Measurements from ENCODE around the gene SHISA7.

SHISA7 gene

GRCh38 chr19:55486971-55487923 lies 44.1 kb upstream of the SHISA7 start:
- TF ChIP-seq EP300 (IDR thresholded peaks at IDR 0.05; ENCODE audit: borderline replicate concordance) (no peak), FOXM1 (IDR thresholded peaks at IDR 0.05; ENCODE audit: borderline replicate concordance, low read depth) (no peak), MAX (IDR thresholded peaks at IDR 0.05) (peak; percentile 59; the same call in 1 of the 2 replicates), ZBTB7A (IDR thresholded peaks at IDR 0.05; ENCODE audit: low read depth) (no peak), RAD21 (IDR thresholded peaks at IDR 0.05; ENCODE audit: low read depth) (no peak), EGR1 (IDR thresholded peaks at IDR 0.05) (no peak)

- TF ChIP-seq YY1 (IDR thresholded peaks at IDR 0.05; ENCODE audit: low read depth) (no peak), EGR1 (IDR thresholded peaks at IDR 0.05) (no peak), CEBPB (IDR thresholded peaks at IDR 0.05) (no peak), REST (IDR thresholded peaks at IDR 0.05; ENCODE audit: low read depth) (no peak), MAX (IDR thresholded peaks at IDR 0.05) (no peak), RAD21 (IDR thresholded peaks at IDR 0.05; ENCODE audit: low read depth) (no peak), TEAD4 (IDR thresholded peaks at IDR 0.05) (no peak), TAF1 (IDR thresholded peaks at IDR 0.05; ENCODE audit: low read depth) (no peak), CREB1 (IDR thresholded peaks at IDR 0.05; ENCODE audit: low read depth) (no peak), NFIC (IDR thresholded peaks at IDR 0.05) (no peak), TCF12 (IDR thresholded peaks at IDR 0.05; ENCODE audit: low read depth) (no peak), USF1 (IDR thresholded peaks at IDR 0.05) (no peak), FOXM1 (IDR thresholded peaks at IDR 0.05; ENCODE audit: borderline replicate concordance, low read depth) (no peak)
Observed at GRCh38 chr19:55486043-55486970, 43.2 kb upstream of the SHISA7 start.

- TF ChIP-seq CREB1 (IDR thresholded peaks at IDR 0.05; ENCODE audit: low read depth) = no peak
- no peak for TF ChIP-seq TEAD4 (IDR thresholded peaks at IDR 0.05)
- TF ChIP-seq RAD21 (IDR thresholded peaks at IDR 0.05; ENCODE audit: low read depth) = no peak
- no peak; the same call in none of the 2 replicates for TF ChIP-seq ZBTB7A (IDR thresholded peaks at IDR 0.05; ENCODE audit: low read depth)
- no peak for TF ChIP-seq NFIC (IDR thresholded peaks at IDR 0.05)
- TF ChIP-seq TAF1 (IDR thresholded peaks at IDR 0.05; ENCODE audit: low read depth) = no peak
- no peak for TF ChIP-seq EP300 (IDR thresholded peaks at IDR 0.05; ENCODE audit: borderline replicate concordance)
- no peak for TF ChIP-seq YY1 (IDR thresholded peaks at IDR 0.05; ENCODE audit: low read depth)
- TF ChIP-seq REST (IDR thresholded peaks at IDR 0.05; ENCODE audit: low read depth) = no peak
Observed at GRCh38 chr19:55485439-55486011, 42.4 kb upstream of the SHISA7 start.

GRCh38 chr19:55484593-55485438 lies 41.7 kb upstream of the SHISA7 start, which contains the start of gene NAT14:
Gene NAT14 (plus strand): TSS chr19:55485188. CDS start chr19:55485709, 521 bp downstream.
- no peak for TF ChIP-seq TEAD4 (IDR thresholded peaks at IDR 0.05)
- TF ChIP-seq ZBTB7A (IDR thresholded peaks at IDR 0.05; ENCODE audit: low read depth) = peak; percentile 89
- TF ChIP-seq CREB1 (IDR thresholded peaks at IDR 0.05; ENCODE audit: low read depth) = peak; percentile 73; the same call in 1 of the 2 replicates

Data from Ishikawa (cell line).